ENCODE results near the gene NEU1. TPM values are rescaled to one million over a fixed set of nuclear protein-coding genes. Genes with fewer than 3 reads are reported as not detected.
A peak's percentile ranks its signal among the peaks of the same experiment; 100 is the strongest.
"Not testable (repeated sequence)": the region's sequence is repeated elsewhere in the genome, so short reads cannot be mapped to it uniquely, and the experiment has no call there.

The NEU1 gene
- total RNA-seq, 2 donors from 2014 or later = 27.1 to 29.6 TPM

- no peak for DNase-seq
- no peaks in the 10 kb centered on the region for H3K27me3 Mint-ChIP-seq
- H3K4me1 Mint-ChIP-seq = peaks cover 14% of the 10 kb centered on the region
- no peak overlapping the region for H3K4me3 Mint-ChIP-seq
- H3K9me3 ChIP-seq (ENCODE audit: control insufficient read depth, low read length, poor library complexity, severe bottlenecking) = no peaks in the 10 kb centered on the region
- H3K36me3 Mint-ChIP-seq (ENCODE audit: low read depth) = peaks cover under 1% of the 10 kb centered on the region
- no peak for ATAC-seq
- peak overlapping the region; percentile 47 for H3K27ac Mint-ChIP-seq
These were observed 13.3 kb upstream of the NEU1 start for GRCh38 chr6:31875877-31876276.

GRCh38 chr6:31874836-31875572 lies 12.4 kb upstream of the NEU1 start:
- DNase-seq (no peak), ATAC-seq (no peak)
- Mint-ChIP-seq H3K36me3 (ENCODE audit: low read depth) (no peaks in the 10 kb centered on the region), H3K4me1 (peaks cover 14% of the 10 kb centered on the region), H3K27me3 (no peaks in the 10 kb centered on the region), H3K4me3 (no peak overlapping the region), H3K27ac (peak overlapping the region; percentile 47)
- no peaks in the 10 kb centered on the region for H3K9me3 ChIP-seq (ENCODE audit: control insufficient read depth, low read length, poor library complexity, severe bottlenecking)

DNA sequence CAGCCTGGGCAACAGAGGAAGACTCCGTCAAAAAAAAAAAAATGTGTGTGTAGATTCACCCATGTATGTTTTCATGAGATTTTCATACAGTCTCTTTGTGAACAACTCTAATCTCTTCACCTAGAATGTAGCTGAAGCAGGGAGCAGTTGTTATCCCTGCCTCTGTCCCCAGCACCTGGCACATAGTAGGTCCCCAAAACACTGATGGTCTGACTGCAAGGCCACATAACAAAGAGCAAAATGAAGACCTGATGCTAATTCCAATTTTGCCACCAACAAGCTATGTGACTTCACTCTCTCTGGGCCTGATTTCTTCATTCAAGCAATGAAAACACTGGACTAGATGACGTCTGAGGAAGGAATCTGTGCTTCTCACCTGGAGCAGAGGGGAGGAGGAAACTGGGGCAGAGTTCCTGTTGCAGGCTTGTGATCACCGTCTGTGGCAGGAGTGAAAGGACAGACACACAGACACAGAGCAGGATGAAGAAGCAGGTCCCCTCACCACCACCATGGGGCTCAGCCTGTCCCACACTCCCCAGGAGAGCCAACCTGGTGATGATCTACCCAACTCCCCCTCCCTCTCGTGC lies 11.6 kb upstream of the NEU1 start:
- Mint-ChIP-seq H3K27ac (no peak overlapping the region), H3K4me3 (no peak overlapping the region), H3K27me3 (no peaks in the 10 kb centered on the region)

GRCh38 chr6:31871046-31871659 lies 8.5 kb upstream of the NEU1 start:
- DNase-seq = no peak
- Mint-ChIP-seq H3K4me1 (peaks cover 11% of the 10 kb centered on the region), H3K4me3 (no peak overlapping the region), H3K27ac (no peak overlapping the region), H3K27me3 (no peaks in the 10 kb centered on the region), H3K36me3 (ENCODE audit: low read depth) (no peaks in the 10 kb centered on the region)
- ATAC-seq = no peak
- H3K9me3 ChIP-seq (ENCODE audit: control insufficient read depth, low read length, poor library complexity, severe bottlenecking) = no peaks in the 10 kb centered on the region

More for the DNA sequence above, 11.6 kb upstream of the NEU1 start:
- ATAC-seq (no peak), DNase-seq (no peak)
- peaks cover 13% of the 10 kb centered on the region for H3K4me1 Mint-ChIP-seq
- H3K36me3 Mint-ChIP-seq (ENCODE audit: low read depth) = no peaks in the 10 kb centered on the region
- H3K9me3 ChIP-seq (ENCODE audit: control insufficient read depth, low read length, poor library complexity, severe bottlenecking) = no peaks in the 10 kb centered on the region

- DNase-seq (no peak), ATAC-seq (no peak)
- no peaks in the 10 kb centered on the region for H3K36me3 Mint-ChIP-seq (ENCODE audit: low read depth)
- H3K4me3 Mint-ChIP-seq = no peak overlapping the region
- H3K4me1 Mint-ChIP-seq = peaks cover 11% of the 10 kb centered on the region
- H3K27me3 Mint-ChIP-seq = no peaks in the 10 kb centered on the region
- H3K27ac Mint-ChIP-seq = no peak overlapping the region
- H3K9me3 ChIP-seq (ENCODE audit: control insufficient read depth, low read length, poor library complexity, severe bottlenecking) = no peaks in the 10 kb centered on the region
These were observed 7.8 kb upstream of the NEU1 start for GRCh38 chr6:31870385-31870921.

GRCh38 chr6:31869343-31869742 lies 6.7 kb upstream of the NEU1 start:
- H3K4me1 Mint-ChIP-seq = peaks cover 14% of the 10 kb centered on the region
- DNase-seq = no peak
- H3K27ac Mint-ChIP-seq = no peak overlapping the region

GRCh38 chr6:31868658-31868971 lies 6.0 kb upstream of the NEU1 start:
- H3K36me3 Mint-ChIP-seq (ENCODE audit: low read depth); H3K9me3 ChIP-seq (ENCODE audit: control insufficient read depth, low read length, poor library complexity, severe bottlenecking); DNase-seq; ATAC-seq; H3K27ac Mint-ChIP-seq; H3K27me3 Mint-ChIP-seq; H3K4me3 Mint-ChIP-seq: not testable (repeated sequence)
- peaks cover 10% of the 10 kb centered on the region for H3K4me1 Mint-ChIP-seq

More at GRCh38 chr6:31869343-31869742, 6.7 kb upstream of the NEU1 start:
- H3K4me3 Mint-ChIP-seq = no peak overlapping the region
- H3K27me3 Mint-ChIP-seq = no peaks in the 10 kb centered on the region
- ATAC-seq = no peak
- H3K9me3 ChIP-seq (ENCODE audit: control insufficient read depth, low read length, poor library complexity, severe bottlenecking) = no peaks in the 10 kb centered on the region
- no peaks in the 10 kb centered on the region for H3K36me3 Mint-ChIP-seq (ENCODE audit: low read depth)

DNA sequence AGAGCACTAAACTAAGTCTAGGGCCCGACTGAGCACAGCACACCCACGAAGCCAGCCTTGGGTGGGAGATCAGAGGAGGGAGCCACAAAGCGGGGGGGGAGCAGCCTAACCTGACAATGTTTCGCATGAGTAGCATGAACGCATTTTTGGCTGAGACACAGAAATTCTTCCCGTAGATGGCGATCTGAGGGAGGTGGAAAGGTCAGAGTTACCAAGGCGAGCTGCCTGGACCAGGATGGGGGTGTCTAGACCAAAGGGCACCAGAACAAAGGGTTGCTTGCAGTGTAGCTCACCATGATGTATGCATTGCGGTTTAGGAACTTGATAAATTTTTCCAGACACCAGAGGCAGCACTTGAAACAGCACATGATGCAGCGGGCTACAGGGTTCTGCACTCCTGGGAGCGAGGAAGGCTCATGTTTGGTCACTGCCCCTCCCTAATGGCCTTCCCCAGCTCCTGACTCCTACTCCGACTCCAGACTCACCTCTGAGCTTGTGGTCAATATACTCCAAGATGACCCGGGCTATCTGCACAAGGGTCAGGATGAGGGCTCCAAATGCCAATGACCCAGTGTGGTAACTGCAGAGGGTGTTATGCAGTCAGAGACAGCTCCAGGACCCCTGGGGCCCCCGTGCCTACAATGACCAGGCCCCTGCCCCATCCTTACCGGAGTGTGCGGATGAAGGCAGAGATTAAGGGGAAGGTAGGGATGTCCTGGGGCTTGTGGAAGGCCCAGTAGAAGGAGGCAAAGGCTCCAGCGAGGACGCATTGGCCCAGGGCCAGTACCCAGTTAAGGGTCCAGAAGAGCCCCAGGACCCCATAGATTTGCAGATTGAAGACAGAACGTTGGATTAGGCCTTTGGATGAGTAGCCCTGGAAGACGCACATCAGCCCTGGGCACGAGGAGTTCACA lies 2.8 kb upstream of the NEU1 start:
- no peak for ATAC-seq

GRCh38 chr6:31864818-31865204 lies 2.2 kb upstream of the NEU1 start:
- H3K9me3 ChIP-seq (ENCODE audit: control insufficient read depth, low read length, poor library complexity, severe bottlenecking) = no peaks in the 10 kb centered on the region
- Mint-ChIP-seq H3K4me3 (no peak overlapping the region), H3K27ac (peak overlapping the region; percentile 97), H3K27me3 (no peaks in the 10 kb centered on the region), H3K4me1 (peaks cover 21% of the 10 kb centered on the region), H3K36me3 (ENCODE audit: low read depth) (no peaks in the 10 kb centered on the region)
- ATAC-seq (no peak), DNase-seq (no peak)

More for the DNA sequence above, 2.8 kb upstream of the NEU1 start:
- Mint-ChIP-seq H3K27ac (no peak overlapping the region), H3K4me1 (peaks cover 18% of the 10 kb centered on the region), H3K4me3 (no peak overlapping the region), H3K27me3 (no peaks in the 10 kb centered on the region), H3K36me3 (ENCODE audit: low read depth) (no peaks in the 10 kb centered on the region)
- no peak for DNase-seq
- no peaks in the 10 kb centered on the region for H3K9me3 ChIP-seq (ENCODE audit: control insufficient read depth, low read length, poor library complexity, severe bottlenecking)

DNA sequence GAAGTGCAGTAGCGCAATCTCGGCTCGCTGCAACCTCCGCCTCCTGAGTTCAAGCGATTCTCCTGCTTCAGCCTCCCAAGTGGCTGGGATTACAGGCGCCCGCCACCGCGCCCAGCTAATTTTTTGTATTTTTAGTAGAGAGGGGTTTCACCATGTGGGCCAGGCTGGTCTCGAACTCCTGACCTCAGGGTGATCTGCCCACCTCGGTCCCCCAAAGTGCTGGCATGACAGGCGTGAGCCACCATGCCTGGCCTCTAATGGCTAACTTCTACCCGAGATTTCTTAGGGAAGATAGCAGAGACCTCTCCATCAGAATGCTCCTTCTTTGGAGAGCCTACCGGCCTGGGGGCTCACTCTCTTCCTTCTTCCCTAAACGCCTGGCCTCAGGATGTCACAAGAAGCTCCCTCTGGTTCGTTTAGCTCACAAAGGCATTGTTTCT lies 1.5 kb upstream of the NEU1 start:
- peaks cover 21% of the 10 kb centered on the region for H3K4me1 Mint-ChIP-seq
- not testable (repeated sequence) for H3K27me3 Mint-ChIP-seq, DNase-seq

DNA sequence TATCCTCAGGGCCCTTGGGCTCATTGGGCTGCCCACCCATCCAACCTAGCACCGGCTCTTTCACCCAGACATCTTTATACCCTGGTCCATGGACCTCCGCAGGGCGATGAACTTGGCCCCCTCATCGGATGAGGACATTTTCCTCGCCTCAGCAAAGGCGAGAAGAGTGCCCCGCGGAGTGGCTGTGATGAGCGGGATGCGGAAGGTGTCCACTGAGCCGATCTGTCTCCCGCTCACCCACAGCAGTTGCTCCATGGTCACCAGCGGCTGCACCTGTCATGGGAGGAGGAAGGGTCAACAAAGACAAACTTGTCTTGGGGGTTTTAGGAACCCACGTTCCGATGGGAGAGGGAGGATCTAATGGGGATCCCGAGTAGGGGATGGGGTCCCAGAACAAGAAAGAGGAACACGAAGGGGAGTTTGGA lies 690 bp downstream of the NEU1 start:
- H3K4me3 Mint-ChIP-seq = peak overlapping the region; percentile 96
- no peak for DNase-seq
- no peaks in the 10 kb centered on the region for H3K9me3 ChIP-seq (ENCODE audit: control insufficient read depth, low read length, poor library complexity, severe bottlenecking)
- H3K4me1 Mint-ChIP-seq = peaks cover 23% of the 10 kb centered on the region
- H3K27me3 Mint-ChIP-seq = no peaks in the 10 kb centered on the region
- no peak for ATAC-seq
- H3K27ac Mint-ChIP-seq = peak overlapping the region; percentile 97
- H3K36me3 Mint-ChIP-seq (ENCODE audit: low read depth) = no peaks in the 10 kb centered on the region

More for the DNA sequence above, 1.5 kb upstream of the NEU1 start:
- H3K36me3 Mint-ChIP-seq (ENCODE audit: low read depth); H3K9me3 ChIP-seq (ENCODE audit: control insufficient read depth, low read length, poor library complexity, severe bottlenecking); ATAC-seq: not testable (repeated sequence)
- Mint-ChIP-seq H3K4me3 (peak overlapping the region; percentile 96), H3K27ac (peak overlapping the region; percentile 97)

GRCh38 chr6:31861150-31861549 lies 1.5 kb downstream of the NEU1 start:
- no peaks in the 10 kb centered on the region for H3K27me3 Mint-ChIP-seq

DNA sequence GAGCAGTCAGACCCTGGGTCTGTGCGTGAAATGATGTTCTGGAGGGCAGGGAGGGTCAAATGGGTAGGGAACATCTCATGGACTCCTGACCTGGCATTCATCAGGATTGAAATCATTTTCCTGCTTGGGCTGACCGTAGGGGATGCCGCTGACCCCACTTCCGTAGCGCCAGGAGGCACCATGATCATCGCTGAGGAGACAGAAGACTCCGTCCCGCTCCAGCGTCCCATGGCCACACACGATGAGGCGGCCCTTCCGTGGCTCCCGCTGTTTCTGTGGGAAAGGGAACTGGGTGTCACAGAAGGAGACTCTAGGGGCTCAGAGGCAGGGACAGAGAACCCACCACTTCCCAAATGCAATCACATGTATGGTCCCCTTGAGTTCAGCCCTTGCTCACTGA lies 2.3 kb downstream of the NEU1 start:
- H3K27me3 Mint-ChIP-seq = no peaks in the 10 kb centered on the region
- ATAC-seq (no peak), DNase-seq (no peak)
- no peak overlapping the region for H3K4me3 Mint-ChIP-seq
- H3K27ac Mint-ChIP-seq = no peak overlapping the region
- peaks cover 23% of the 10 kb centered on the region for H3K4me1 Mint-ChIP-seq
- no peaks in the 10 kb centered on the region for H3K9me3 ChIP-seq (ENCODE audit: control insufficient read depth, low read length, poor library complexity, severe bottlenecking)
- no peaks in the 10 kb centered on the region for H3K36me3 Mint-ChIP-seq (ENCODE audit: low read depth)

More at GRCh38 chr6:31861150-31861549, 1.5 kb downstream of the NEU1 start:
- H3K9me3 ChIP-seq (ENCODE audit: control insufficient read depth, low read length, poor library complexity, severe bottlenecking) = no peaks in the 10 kb centered on the region
- DNase-seq = no peak
- H3K4me3 Mint-ChIP-seq = peak overlapping the region; percentile 96
- H3K4me1 Mint-ChIP-seq = peaks cover 23% of the 10 kb centered on the region
- no peaks in the 10 kb centered on the region for H3K36me3 Mint-ChIP-seq (ENCODE audit: low read depth)
- no peak overlapping the region for H3K27ac Mint-ChIP-seq
- ATAC-seq = no peak
